Measurements from ENCODE around the gene TMEM151B. TPM values are rescaled to one million over a fixed set of nuclear protein-coding genes. Genes with fewer than 3 reads are reported as not detected.

TMEM151B gene
- total and polyA plus RNA-seq, 2 of the 13 experiments (the other 11 are each of a cell fraction or from before 2014, with no cell fraction given): not detected

DNA sequence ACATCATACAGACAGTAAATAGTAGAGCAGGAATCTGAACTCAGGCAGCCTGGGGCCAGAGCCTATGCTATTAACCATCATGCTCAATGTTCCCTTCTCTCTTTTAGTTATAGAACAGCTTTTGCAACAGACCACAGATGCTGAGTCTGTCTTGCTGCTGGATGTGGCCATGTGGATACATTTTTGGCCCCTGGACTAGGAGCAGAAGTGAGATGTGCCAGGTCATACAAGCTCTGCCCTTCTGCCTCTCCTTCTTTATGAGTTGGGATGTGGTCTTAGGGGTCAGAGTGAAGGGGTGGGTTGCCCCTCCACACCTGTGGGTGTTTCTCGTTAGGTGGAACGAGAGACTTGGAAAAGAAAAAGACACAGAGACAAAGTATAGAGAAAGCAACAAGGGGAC is 57.5 kb downstream of the TMEM151B start:
- ATAC-seq: no peak
- no peak for DNase-seq (ENCODE audit: low spot score)
- intact Hi-C loops (cut with micrococcal nuclease; ENCODE audit: unreplicated experiment) (no loop called here), in situ Hi-C loops (cut with HindIII; ENCODE audit: extremely low pct_ligation_motif_present, low pct_unique_long_range_greater_than_20kb) (no loop called here)
- Histone ChIP-seq H4K20me1 (ENCODE audit: insufficient read depth, low read length) (no peaks in the 10 kb centered on the region), H2AFZ (ENCODE audit: low read length) (no peak overlapping the region), H3K9me3 (ENCODE audit: low read length) (no peaks in the 10 kb centered on the region), H3K4me3 (replicated peaks in 1 of 3; ENCODE audit: insufficient read depth in 1 of 3, low read depth in 2 of 3, low read length in 3 of 3) (no peak overlapping the region), H3K4me2 (ENCODE audit: low read depth, low read length) (no peak overlapping the region), H3K27ac (ENCODE audit: extremely low read length, insufficient read depth, low read length) (no peak overlapping the region), H3K79me2 (ENCODE audit: insufficient read depth, low read length) (no peaks in the 10 kb centered on the region), H3K36me3 (replicated peaks in 1 of 2; ENCODE audit: control insufficient read depth in 1 of 2, insufficient read depth in 2 of 2, low read length in 2 of 2) (no peaks in the 10 kb centered on the region), H3K9ac (ENCODE audit: insufficient read depth, low read depth, low read length) (no peak overlapping the region), H3K27me3 (ENCODE audit: control insufficient read depth in 1 of 2, insufficient read depth in 2 of 2, low read length in 2 of 2) (peaks cover 3 to 56% of the 10 kb centered on the region in 2 experiments; a peak in 4 of 5 replicates), H3K4me1 (ENCODE audit: insufficient read depth, low read length) (no peaks in the 10 kb centered on the region)
- CTCF ChIA-PET (ENCODE audit: low intra/inter-chr PET ratio, low total read pairs): no interaction called here
- TF ChIP-seq U2AF2 (IDR thresholded peaks at IDR 0.05; ENCODE audit: low read depth, low read length) (no peak), ZNF841 (CRISPR knock-in tag; IDR thresholded peaks at IDR 0.05; ENCODE audit: borderline replicate concordance) (no peak), ZNF383 (CRISPR knock-in tag; IDR thresholded peaks at IDR 0.05; ENCODE audit: borderline replicate concordance) (no peak), SMAD3 (CRISPR knock-in tag; IDR thresholded peaks at IDR 0.05) (no peak), KMT2A (CRISPR knock-in tag; IDR thresholded peaks at IDR 0.05) (no peak), AGO2 (optimal IDR thresholded peaks at IDR 0.05; ENCODE audit: low read depth, low read length) (no peak), MED8 (CRISPR knock-in tag; IDR thresholded peaks at IDR 0.05; ENCODE audit: insufficient replicate concordance) (no peak), MAFK (conservative IDR thresholded peaks at IDR 0.05 in 1 of 2, IDR thresholded peaks at IDR 0.05 in 1 of 2; ENCODE audit: low read length in 2 of 2) (no peak), PAWR (CRISPR knock-in tag; IDR thresholded peaks at IDR 0.05; ENCODE audit: borderline replicate concordance) (no peak), ARNT (IDR thresholded peaks at IDR 0.05) (no peak), ZNF234 (CRISPR knock-in tag; conservative IDR thresholded peaks at IDR 0.05) (no peak), KLF16 (CRISPR knock-in tag; IDR thresholded peaks at IDR 0.05) (no peak), HES4 (CRISPR knock-in tag; IDR thresholded peaks at IDR 0.05; ENCODE audit: borderline replicate concordance) (no peak), ZNF790 (CRISPR knock-in tag; IDR thresholded peaks at IDR 0.05; ENCODE audit: borderline replicate concordance) (no peak)
- TF ChIP-seq, protein P1, sequence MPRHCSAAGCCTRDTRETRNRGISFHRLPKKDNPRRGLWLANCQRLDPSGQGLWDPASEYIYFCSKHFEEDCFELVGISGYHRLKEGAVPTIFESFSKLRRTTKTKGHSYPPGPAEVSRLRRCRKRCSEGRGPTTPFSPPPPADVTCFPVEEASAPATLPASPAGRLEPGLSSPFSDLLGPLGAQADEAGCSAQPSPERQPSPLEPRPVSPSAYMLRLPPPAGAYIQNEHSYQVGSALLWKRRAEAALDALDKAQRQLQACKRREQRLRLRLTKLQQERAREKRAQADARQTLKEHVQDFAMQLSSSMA (CRISPR knock-in tag; IDR thresholded peaks at IDR 0.05): no peak
- no peak for FAIRE-seq
- POLR2A ChIA-PET: no interaction called here
- 0% methylated on average over 2 of the region's 2 CpGs for WGBS (ENCODE audit: low lambda C conversion rate)
- no TSS peak for BruUV-seq (replicated peaks)

All from HepG2 (cell line).